ENCODE results near the gene GABPB1.

The GABPB1 gene

GRCh38 chr15:50250760-50251394, 104.1 kb downstream of the GABPB1 start:
- TF ChIP-seq EZH2 (IDR thresholded peaks at IDR 0.05; ENCODE audit: borderline replicate concordance, low read length) (no peak), CTCF (IDR thresholded peaks at IDR 0.05; ENCODE audit: low read length) (no peak)

GRCh38 chr15:50249704-50250103, 105.3 kb downstream of the GABPB1 start:
- no peaks in the 10 kb centered on the region for H3K36me3 ChIP-seq (ENCODE audit: insufficient read depth, low read length)
- no peak overlapping the region for H2AFZ ChIP-seq (ENCODE audit: low read length)
- H3K9me2 ChIP-seq (ENCODE audit: low read depth, low read length): no peaks in the 10 kb centered on the region
- no peak overlapping the region for H3K27ac ChIP-seq (ENCODE audit: low read depth, low read length, poor library complexity, severe bottlenecking)
- no peak overlapping the region for H3K4me3 ChIP-seq (ENCODE audit: low read depth, low read length, poor library complexity, severe bottlenecking)
- no peak for TF ChIP-seq EZH2 (IDR thresholded peaks at IDR 0.05; ENCODE audit: borderline replicate concordance, low read length)
- no peak for TF ChIP-seq CTCF (IDR thresholded peaks at IDR 0.05; ENCODE audit: low read length)
- no peak overlapping the region for H3K4me2 ChIP-seq (ENCODE audit: low read length)
- H3F3A ChIP-seq (ENCODE audit: insufficient read depth, low read length): no peaks in the 10 kb centered on the region
- no peaks in the 10 kb centered on the region for H3K27me3 ChIP-seq (ENCODE audit: insufficient read depth, low read length)
- no peaks in the 10 kb centered on the region for H3K4me1 ChIP-seq (ENCODE audit: insufficient read depth, low read length, severe bottlenecking)
- H4K20me1 ChIP-seq (ENCODE audit: insufficient read depth, low read length): no peaks in the 10 kb centered on the region
- H3K79me2 ChIP-seq (ENCODE audit: insufficient read depth, low read length): no peaks in the 10 kb centered on the region
- no peak overlapping the region for H3K9ac ChIP-seq (ENCODE audit: low read length)
- no peaks in the 10 kb centered on the region for H3K9me3 ChIP-seq (ENCODE audit: low read length)

More at GRCh38 chr15:50250760-50251394, 104.1 kb downstream of the GABPB1 start:
- Histone ChIP-seq H3K4me1 (ENCODE audit: insufficient read depth, low read length, severe bottlenecking) (no peaks in the 10 kb centered on the region), H3F3A (ENCODE audit: insufficient read depth, low read length) (no peaks in the 10 kb centered on the region), H4K20me1 (ENCODE audit: insufficient read depth, low read length) (no peaks in the 10 kb centered on the region), H3K9ac (ENCODE audit: low read length) (no peak overlapping the region), H3K4me2 (ENCODE audit: low read length) (no peak overlapping the region), H3K27me3 (ENCODE audit: insufficient read depth, low read length) (no peaks in the 10 kb centered on the region), H3K36me3 (ENCODE audit: insufficient read depth, low read length) (no peaks in the 10 kb centered on the region), H3K9me2 (ENCODE audit: low read depth, low read length) (no peaks in the 10 kb centered on the region), H3K9me3 (ENCODE audit: low read length) (no peaks in the 10 kb centered on the region), H3K4me3 (ENCODE audit: low read depth, low read length, poor library complexity, severe bottlenecking) (no peak overlapping the region), H2AFZ (ENCODE audit: low read length) (no peak overlapping the region), H3K79me2 (ENCODE audit: insufficient read depth, low read length) (no peaks in the 10 kb centered on the region), H3K27ac (ENCODE audit: low read depth, low read length, poor library complexity, severe bottlenecking) (no peak overlapping the region)

GRCh38 chr15:50248994-50249582, 105.9 kb downstream of the GABPB1 start:
- Histone ChIP-seq H4K20me1 (ENCODE audit: insufficient read depth, low read length) (no peaks in the 10 kb centered on the region), H3K79me2 (ENCODE audit: insufficient read depth, low read length) (no peaks in the 10 kb centered on the region), H3K27ac (ENCODE audit: low read depth, low read length, poor library complexity, severe bottlenecking) (no peak overlapping the region), H3K4me2 (ENCODE audit: low read length) (no peak overlapping the region), H2AFZ (ENCODE audit: low read length) (no peak overlapping the region), H3K4me3 (ENCODE audit: low read depth, low read length, poor library complexity, severe bottlenecking) (no peak overlapping the region), H3K36me3 (ENCODE audit: insufficient read depth, low read length) (no peaks in the 10 kb centered on the region), H3K9me2 (ENCODE audit: low read depth, low read length) (no peaks in the 10 kb centered on the region), H3K9ac (ENCODE audit: low read length) (no peak overlapping the region), H3F3A (ENCODE audit: insufficient read depth, low read length) (no peaks in the 10 kb centered on the region), H3K27me3 (ENCODE audit: insufficient read depth, low read length) (no peaks in the 10 kb centered on the region), H3K9me3 (ENCODE audit: low read length) (no peaks in the 10 kb centered on the region), H3K4me1 (ENCODE audit: insufficient read depth, low read length, severe bottlenecking) (no peaks in the 10 kb centered on the region)
- TF ChIP-seq CTCF (IDR thresholded peaks at IDR 0.05; ENCODE audit: low read length): no peak
- no peak for TF ChIP-seq EZH2 (IDR thresholded peaks at IDR 0.05; ENCODE audit: borderline replicate concordance, low read length)
